GM19035 (cell line): ENCODE measurements around the gene PEX19.
"Not testable (repeated sequence)": the region's sequence is repeated elsewhere in the genome, so short reads cannot be mapped to it uniquely, and the experiment has no call there.

Experiments used
- ATAC-seq: cut with Tn5 transposase; IDR thresholded peaks from one replicate; pipeline ENCODE4 v1.9.1; 2021; ENCODE audit not compliant: unreplicated experiment

Gene PEX19, protein sequence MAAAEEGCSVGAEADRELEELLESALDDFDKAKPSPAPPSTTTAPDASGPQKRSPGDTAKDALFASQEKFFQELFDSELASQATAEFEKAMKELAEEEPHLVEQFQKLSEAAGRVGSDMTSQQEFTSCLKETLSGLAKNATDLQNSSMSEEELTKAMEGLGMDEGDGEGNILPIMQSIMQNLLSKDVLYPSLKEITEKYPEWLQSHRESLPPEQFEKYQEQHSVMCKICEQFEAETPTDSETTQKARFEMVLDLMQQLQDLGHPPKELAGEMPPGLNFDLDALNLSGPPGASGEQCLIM

GRCh38 chr1:160284782-160285344, at the start of gene PEX19:
Gene PEX19 (minus strand): TSS chr1:160285133. CDS start chr1:160285124, 9 bp downstream.
- ATAC-seq, result peak; percentile 98

DNA sequence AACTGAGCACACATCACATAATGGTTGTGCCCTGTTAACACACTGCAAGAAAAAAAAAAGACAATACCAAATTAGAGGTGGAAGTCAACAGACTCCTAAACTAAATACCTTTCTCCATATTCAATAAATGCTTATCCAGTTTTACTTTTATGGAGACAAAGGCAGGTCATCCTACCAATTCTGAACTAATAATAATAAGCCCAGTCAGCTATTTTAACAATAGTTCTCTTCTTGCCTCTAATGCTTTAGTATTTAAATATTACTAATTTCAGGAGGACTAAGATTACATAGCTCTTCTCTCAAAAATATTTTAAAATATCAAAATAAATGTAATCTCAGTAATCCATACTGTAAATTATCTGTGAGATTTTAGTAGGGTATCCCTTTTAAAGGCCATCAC, 47.6 kb upstream of the PEX19 start:
- ATAC-seq, result no peak

DNA sequence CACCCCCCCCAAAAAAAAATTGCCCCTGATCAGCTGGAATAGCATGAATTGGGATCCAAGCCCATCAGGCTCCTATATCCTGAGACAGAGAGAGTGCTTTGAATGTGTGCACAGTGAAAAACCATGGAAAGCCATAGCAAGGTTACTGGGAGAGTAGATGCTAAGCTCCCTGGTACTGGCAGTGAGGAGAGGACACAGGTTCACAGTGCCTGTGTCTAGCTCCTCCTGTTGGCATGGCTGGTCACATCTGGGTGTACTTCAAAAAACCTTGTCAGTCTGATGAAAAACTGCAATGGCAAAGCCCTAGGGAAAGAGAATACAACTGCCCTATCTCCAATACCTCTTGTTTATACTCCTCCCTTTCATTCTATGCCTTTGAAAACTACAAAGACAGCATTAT, 45.2 kb upstream of the PEX19 start:
- no peak for ATAC-seq

DNA sequence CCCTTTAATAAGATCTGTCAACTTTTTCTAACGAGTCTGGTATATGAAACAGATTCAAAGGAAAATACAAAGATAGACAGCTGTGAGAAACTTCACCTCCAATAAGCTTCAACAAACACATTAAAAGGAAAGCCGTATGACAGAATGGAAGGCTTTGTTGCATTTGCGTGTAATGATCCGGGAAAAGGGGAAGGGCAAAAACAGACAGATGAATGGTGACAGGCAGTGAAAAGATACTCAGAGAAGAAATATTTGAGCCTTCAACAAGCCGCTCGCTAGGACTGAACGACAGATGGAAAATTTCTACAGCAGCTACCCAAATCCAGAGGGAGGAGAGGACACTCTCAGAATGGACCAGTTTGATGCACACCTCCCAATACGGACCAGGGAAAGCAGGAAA, 43.3 kb upstream of the PEX19 start:
- ATAC-seq, result no peak

DNA sequence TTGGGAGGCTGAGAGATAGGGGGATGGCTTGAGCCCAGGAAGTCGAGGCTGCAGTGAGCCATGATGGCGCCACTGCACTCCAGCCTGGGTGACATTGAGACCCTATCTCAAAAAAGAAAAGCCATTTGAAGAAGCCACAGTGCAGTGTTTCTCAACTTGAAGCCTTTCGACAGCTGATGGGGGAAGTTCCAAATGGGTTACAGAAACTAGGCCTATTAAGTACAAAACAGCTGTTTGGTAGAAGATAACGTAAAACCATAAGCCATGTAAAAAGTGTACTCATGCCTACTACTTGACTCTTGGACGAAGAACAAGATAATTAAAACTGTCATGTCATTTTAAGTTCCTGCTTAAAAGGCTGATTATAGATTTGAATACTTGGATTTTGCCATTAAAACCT, 41.5 kb upstream of the PEX19 start:
- no peak for ATAC-seq

DNA sequence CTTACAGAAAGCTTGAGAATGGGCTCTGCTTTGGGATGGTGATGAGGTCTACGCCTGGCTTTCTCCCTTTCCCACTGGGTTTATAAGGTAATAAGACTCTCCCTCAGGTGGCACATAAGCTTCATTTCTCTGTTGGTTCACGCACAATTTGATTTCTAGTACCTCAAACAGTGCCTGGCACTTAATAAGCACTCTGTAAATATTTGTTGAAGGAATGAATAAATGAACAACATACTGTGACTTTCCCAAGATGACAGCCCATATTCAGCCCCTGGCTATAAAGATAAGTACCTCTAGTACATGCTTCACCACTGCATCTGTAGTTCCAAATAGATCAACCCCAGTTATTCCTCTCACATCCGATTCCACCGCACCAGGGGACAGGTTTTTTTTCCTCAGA, 40.3 kb upstream of the PEX19 start:
- no peak for ATAC-seq

- ATAC-seq, result no peak
Measured at GRCh38 chr1:160322831-160323230, 37.9 kb upstream of the PEX19 start.

DNA sequence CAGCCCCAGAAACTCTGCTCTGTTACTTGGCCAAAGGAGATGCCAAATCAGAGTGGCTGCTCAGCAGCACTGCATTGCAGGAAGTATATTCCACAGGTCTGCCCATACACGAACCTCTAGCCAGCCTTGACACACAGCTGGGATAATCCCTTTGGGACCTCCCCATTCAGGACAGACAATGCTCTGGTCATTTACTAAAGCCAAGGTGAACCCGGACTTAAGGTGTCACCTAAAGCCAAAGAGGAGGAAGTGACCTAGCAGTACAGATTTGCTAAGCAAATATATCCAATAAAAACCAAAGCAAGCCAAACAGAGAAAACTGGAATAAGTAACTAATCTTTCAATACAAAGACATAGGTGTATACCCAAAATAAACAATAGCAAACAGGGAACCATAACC, 30.4 kb upstream of the PEX19 start:
- no peak for ATAC-seq

DNA sequence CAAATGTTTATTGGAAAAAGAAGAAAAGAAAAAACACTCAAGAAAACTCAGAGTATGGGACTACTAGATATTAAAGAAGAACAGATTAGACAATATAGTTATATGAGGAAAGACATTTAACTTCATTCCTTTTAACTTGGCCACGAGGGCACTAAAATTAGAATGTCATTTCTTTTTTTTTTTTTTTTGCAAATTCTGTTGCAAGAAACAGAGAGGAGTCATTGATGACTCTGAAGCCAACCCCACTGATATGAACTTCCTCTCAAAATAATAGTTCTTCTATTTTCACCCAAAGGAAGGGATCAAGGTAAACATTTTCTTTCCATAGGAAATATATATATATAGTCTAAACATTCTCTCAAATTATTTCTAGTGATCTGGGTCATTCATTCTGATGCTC, 24.6 kb upstream of the PEX19 start:
- no peak for ATAC-seq

DNA sequence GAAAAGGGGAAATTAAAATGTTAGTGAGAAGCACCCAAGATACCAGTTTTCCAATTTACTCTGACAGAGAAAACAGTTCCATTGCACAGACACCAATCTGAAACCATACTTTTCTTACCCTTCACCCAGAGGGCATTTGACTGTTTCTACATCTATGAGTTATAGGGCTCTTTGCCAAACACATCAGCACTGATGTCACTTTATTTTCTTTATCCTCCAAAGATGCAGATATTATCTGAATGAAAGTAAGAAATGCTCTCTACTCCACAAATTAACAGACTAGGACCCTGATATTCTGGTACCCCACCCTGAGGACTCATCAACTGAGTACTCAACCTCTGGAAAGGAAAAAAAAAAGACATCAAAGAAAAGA, 24.2 kb upstream of the PEX19 start:
- ATAC-seq, result no peak

DNA sequence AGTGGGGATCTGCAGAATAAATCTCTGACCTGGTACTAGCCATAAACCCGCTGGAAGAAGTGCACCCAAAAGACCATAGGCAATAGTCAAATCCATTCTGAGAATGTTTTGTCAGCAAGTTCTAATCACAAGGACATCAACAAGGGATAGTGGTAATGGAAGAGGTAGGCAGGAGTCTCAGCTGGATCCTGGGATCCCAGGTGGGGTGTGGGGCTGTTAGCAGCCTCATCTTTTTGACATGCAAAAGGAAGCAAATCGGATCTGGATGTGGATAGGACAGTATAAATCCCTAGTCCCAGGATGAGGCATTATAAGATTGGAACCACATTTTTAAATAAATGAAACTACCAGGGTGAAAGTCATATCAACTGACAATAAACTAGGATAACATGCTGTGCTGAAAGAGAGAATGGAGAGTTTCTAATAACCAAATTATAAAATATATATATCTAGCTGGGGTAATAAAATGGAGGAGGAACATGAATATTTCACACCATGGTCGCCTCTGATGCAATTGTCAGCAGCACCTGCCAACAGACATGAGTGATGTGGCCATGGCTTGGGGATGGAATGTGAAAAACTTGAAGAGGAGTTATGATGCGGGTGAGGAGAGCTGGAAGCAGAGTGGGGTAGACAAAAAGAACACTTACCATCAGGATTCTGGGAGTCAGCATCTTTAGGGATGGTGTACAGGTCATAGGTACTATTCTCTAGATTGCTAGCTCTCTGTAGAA, 23.7 kb upstream of the PEX19 start:
- no peak for ATAC-seq

GRCh38 chr1:160307118-160307791, 22.3 kb upstream of the PEX19 start:
- no peak for ATAC-seq

DNA sequence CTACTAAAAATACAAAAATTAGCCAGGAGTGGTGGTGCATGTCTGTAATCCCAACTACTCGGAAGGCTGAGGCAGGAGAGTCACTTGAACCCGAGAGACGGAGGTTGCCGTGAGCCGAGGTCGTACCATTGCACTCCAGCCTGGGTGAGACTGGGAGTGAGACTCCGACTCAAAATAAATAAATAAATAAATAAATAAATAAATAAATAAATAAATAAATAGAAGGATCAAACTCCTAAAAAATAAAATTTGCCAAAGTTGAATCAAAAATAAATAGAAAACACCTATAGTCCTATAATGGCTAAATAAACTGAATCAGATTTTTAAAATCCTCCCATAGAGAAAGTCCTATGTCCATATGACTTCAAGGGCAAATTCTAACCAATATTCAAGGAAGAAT, 15.2 kb upstream of the PEX19 start:
- no peak for ATAC-seq

DNA sequence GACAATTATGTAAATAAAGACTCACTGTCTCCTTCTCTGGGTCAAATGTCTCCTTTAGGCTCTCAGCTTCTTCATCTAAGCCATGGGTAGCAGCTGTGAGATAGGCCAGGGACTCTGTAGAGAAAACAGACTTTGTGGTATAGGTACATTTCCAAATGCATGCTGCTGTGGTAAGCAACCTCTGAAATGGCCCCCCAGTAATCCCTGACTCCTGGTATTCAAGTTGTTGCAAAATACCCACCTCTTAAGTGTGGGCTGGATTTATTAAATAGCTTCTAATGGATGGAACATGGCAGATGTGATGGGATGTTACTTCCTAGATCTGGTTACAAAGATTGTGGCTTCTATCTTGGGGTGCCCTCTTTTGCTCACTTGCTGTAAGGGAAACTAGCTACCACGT, 11.1 kb upstream of the PEX19 start:
- ATAC-seq, result no peak

DNA sequence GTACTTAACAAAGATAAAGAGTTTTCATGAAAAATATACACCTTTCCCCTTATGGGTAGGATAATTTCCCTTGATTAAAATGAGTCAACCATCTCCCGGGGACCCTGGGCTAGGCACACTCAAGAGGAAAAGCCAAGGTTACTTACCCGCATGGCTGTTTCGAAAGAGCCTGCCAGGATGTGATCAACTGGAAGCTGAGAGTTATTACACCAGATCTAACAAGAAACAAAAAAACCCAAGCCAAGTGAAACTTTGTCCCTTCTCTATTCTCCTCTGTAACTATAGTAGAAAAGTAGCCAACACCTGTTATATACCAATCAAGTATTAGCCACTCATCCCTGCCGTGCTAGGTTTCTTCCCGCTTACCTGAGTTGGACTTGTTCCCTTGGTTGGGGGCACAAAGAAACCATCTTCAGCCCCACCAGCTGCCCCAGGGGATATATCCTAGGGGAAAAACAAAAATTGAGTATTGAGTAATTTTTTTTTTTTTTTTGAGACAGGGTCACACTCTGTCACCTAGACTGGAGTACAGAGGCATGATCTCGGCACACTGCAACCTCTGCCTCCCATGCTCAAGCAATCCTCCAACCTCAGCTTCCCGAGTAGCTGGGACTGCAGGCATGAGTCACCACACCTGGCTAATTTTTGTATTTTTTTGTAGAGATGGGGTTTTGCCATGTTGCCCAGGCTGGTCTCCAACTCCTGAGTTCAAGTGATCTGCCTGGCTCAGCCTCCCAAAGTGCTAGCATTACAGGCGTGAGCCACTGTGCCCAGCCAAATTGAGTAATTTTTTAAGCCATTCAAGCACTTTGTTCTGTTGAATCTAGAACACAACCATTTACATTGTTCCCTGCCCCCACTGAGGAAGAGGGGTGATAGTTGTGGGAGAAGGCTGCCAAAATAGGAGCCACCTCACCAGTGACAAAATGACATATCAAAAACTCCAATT, 8.4 kb upstream of the PEX19 start:
- no peak for ATAC-seq

GRCh38 chr1:160291248-160292220, 6.6 kb upstream of the PEX19 start:
- ATAC-seq, result peak; percentile 78

GRCh38 chr1:160287769-160288168, 2.8 kb upstream of the PEX19 start:
- ATAC-seq, result not testable (repeated sequence)

DNA sequence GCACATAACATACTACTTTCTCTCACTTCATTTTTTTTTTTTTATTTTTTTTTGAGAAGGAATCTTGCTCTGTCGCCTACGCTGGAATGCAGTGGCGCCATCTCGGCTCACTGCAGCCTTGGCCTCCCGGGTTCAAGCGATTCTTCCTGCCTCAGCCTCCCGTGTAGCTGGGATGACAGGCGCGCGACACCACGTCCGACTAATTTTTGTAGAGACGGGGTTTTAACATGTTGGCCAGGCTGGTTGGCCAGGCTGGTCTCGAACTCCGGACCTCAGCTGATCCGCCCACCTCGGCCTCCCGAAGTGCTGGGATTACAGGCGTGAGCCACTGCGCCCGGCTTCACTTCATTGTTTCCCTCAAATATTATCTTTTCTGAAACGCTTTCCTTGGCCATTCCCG, 573 bp upstream of the PEX19 start:
- ATAC-seq, result no peak

GRCh38 chr1:160284220-160284781, 632 bp downstream of the PEX19 start:
- peak; percentile 29 for ATAC-seq
